MM.1S (cell line): ENCODE measurements around the gene SFXN5.

ENCODE experiments used
- DNase-seq: peaks from one replicate; pipeline ENCODE4 v3.0.0-alpha.2; 2015
- H2AFZ ChIP-seq: fragments of 300-600 bp; sonication (generic); 2 replicates; pipeline ENCODE4 v1.6.0; 2016; ENCODE audit warnings: antibody characterized with exemption, low read length
- H3F3A ChIP-seq: fragments of 300-600 bp; sonication (generic); 2 replicates; pipeline ENCODE4 v1.6.1; 2016; ENCODE audit warnings: mild to moderate bottlenecking, antibody characterized with exemption, low read length, moderate library complexity, mixed read lengths; ENCODE audit not compliant: insufficient read depth
- H3K27ac ChIP-seq: fragments of 300-600 bp; sonication (generic); 2 replicates; pipeline ENCODE4 v1.5.1; 2016; ENCODE audit warnings: mild to moderate bottlenecking, low read length
- H3K27me3 ChIP-seq: fragments of 300-600 bp; sonication (generic); replicated peaks from 2 replicates; pipeline ENCODE4 v1.6.0; 2016; ENCODE audit warnings: low read length; ENCODE audit not compliant: insufficient read depth
- H3K36me3 ChIP-seq: fragments of 300-600 bp; sonication (generic); replicated peaks from 2 replicates; pipeline ENCODE4 v1.6.1; 2016; ENCODE audit warnings: mild to moderate bottlenecking, low read length, mixed read lengths; ENCODE audit not compliant: insufficient read depth
- H3K4me1 ChIP-seq: fragments of 300-600 bp; sonication (generic); 2 replicates; pipeline ENCODE4 v1.6.1; 2016; ENCODE audit warnings: low read length, mixed read lengths
- H3K4me2 ChIP-seq: fragments of 300-600 bp; sonication (generic); 2 replicates; pipeline ENCODE4 v1.6.0; 2016; ENCODE audit warnings: low read depth, low read length
- H3K4me3 ChIP-seq: fragments of 300-600 bp; sonication (generic); 2 replicates; pipeline ENCODE4 v1.5.1; 2016; ENCODE audit warnings: low read length, mixed read lengths
- H3K79me2 ChIP-seq: fragments of 300-600 bp; sonication (generic); 2 replicates; pipeline ENCODE4 v1.6.1; 2016; ENCODE audit warnings: mixed run types, low read length, mixed read lengths
- H3K9ac ChIP-seq: fragments of 300-600 bp; sonication (generic); 2 replicates; pipeline ENCODE4 v1.6.1; 2016; ENCODE audit warnings: low read length, mixed read lengths
- H3K9me2 ChIP-seq: fragments of 300-600 bp; sonication (generic); replicated peaks from 2 replicates; pipeline ENCODE4 v1.6.1; 2016; ENCODE audit warnings: mild to moderate bottlenecking, low read length, mixed read lengths; ENCODE audit not compliant: insufficient read depth
- H3K9me3 ChIP-seq: fragments of 300-600 bp; sonication (generic); replicated peaks from 2 replicates; pipeline ENCODE4 v1.6.1; 2016; ENCODE audit warnings: mild to moderate bottlenecking, low read length, mixed read lengths; ENCODE audit not compliant: insufficient read depth
- H4K20me1 ChIP-seq: fragments of 300-600 bp; sonication (generic); 2 replicates; pipeline ENCODE4 v1.6.1; 2016; ENCODE audit warnings: mild to moderate bottlenecking, low read length, moderate library complexity, mixed read lengths; ENCODE audit not compliant: insufficient read depth
- EZH2 ChIP-seq: fragments of 300-600 bp; sonication (generic); optimal IDR thresholded peaks from 2 replicates; pipeline ENCODE3; 2017; ENCODE audit warnings: low read depth, mild to moderate bottlenecking, antibody characterized with exemption, low read length, mixed read lengths
- EZH2phosphoT487 ChIP-seq: fragments of 300-600 bp; sonication (generic); IDR thresholded peaks from 2 replicates; pipeline ENCODE4 v1.6.1; 2018; ENCODE audit warnings: antibody characterized with exemption, low read length
- TF ChIP-seq, protein P1 (sequence below): fragments of 300-600 bp; sonication (generic); IDR thresholded peaks from 2 replicates; pipeline ENCODE4 v1.5.1; 2016; ENCODE audit warnings: antibody characterized with exemption, low read length, mixed read lengths

SFXN5 gene

GRCh38 chr2:73116182-73116960, 44.9 kb upstream of the SFXN5 start:
- H3K9me2 ChIP-seq, result no peaks in the 10 kb centered on the region

DNA sequence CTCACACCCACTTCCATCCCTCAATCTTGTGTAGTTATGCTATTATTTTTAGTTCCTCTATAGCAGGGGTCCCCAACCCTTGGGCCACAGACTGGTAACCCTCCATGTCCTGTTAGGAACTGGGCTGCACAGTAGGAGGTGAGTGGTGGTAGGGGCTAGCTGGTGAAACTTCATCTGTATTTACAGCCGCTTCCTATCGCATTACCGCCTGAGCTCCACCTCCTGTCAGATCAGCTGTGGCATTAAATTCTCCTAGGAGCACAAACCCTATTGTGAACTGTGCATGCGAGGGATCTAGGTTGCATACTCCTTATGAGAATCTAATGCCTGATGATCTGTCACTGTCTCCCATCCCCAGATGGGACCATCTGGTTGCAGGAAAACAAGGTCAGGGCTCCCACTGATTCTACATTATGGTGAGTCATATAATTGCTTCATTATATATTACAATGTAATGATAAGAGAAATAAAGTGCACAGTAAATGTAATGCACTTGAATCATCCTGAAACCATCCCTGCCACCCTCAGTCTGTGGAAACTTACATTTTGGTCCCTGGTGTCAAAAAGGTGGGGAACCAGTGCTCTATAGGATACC, 42.9 kb upstream of the SFXN5 start:
- no peak for TF ChIP-seq EZH2
- TF ChIP-seq EZH2phosphoT487, result no peak
- TF ChIP-seq, protein P1, sequence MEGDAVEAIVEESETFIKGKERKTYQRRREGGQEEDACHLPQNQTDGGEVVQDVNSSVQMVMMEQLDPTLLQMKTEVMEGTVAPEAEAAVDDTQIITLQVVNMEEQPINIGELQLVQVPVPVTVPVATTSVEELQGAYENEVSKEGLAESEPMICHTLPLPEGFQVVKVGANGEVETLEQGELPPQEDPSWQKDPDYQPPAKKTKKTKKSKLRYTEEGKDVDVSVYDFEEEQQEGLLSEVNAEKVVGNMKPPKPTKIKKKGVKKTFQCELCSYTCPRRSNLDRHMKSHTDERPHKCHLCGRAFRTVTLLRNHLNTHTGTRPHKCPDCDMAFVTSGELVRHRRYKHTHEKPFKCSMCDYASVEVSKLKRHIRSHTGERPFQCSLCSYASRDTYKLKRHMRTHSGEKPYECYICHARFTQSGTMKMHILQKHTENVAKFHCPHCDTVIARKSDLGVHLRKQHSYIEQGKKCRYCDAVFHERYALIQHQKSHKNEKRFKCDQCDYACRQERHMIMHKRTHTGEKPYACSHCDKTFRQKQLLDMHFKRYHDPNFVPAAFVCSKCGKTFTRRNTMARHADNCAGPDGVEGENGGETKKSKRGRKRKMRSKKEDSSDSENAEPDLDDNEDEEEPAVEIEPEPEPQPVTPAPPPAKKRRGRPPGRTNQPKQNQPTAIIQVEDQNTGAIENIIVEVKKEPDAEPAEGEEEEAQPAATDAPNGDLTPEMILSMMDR, result no peak
- Histone ChIP-seq H3K79me2 (peaks cover 28% of the 10 kb centered on the region), H3K27ac (no peak overlapping the region), H3K36me3 (no peaks in the 10 kb centered on the region), H4K20me1 (no peaks in the 10 kb centered on the region), H3K4me2 (no peak overlapping the region), H3K4me1 (0 out of 2 replicates have a peak, but pooled peaks cover 6% of the 10 kb centered on the region), H3K27me3 (no peaks in the 10 kb centered on the region), H3K9ac (no peak overlapping the region), H3K4me3 (no peak overlapping the region), H2AFZ (no peak overlapping the region), H3F3A (peaks cover 19% of the 10 kb centered on the region), H3K9me3 (no peaks in the 10 kb centered on the region), H3K9me2 (no peaks in the 10 kb centered on the region)
- DNase-seq, result no peak

More at GRCh38 chr2:73116182-73116960, 44.9 kb upstream of the SFXN5 start:
- Histone ChIP-seq H3K4me2 (no peak overlapping the region), H3K4me3 (no peak overlapping the region), H3K27ac (no peak overlapping the region), H3K4me1 (0 out of 2 replicates have a peak, but pooled peaks cover 2% of the 10 kb centered on the region), H3F3A (peaks cover 18% of the 10 kb centered on the region), H4K20me1 (no peaks in the 10 kb centered on the region), H3K9ac (no peak overlapping the region), H3K36me3 (no peaks in the 10 kb centered on the region), H3K27me3 (no peaks in the 10 kb centered on the region), H2AFZ (no peak overlapping the region), H3K79me2 (peaks cover 8% of the 10 kb centered on the region), H3K9me3 (no peaks in the 10 kb centered on the region)
- TF ChIP-seq, protein P1, result no peak
- TF ChIP-seq EZH2phosphoT487 (no peak), EZH2 (no peak)
- DNase-seq, result no peak

GRCh38 chr2:73112913-73113854, 41.7 kb upstream of the SFXN5 start, which contains the start of gene RAB11FIP5:
Gene RAB11FIP5 (minus strand): TSS chr2:73112948. CDS start chr2:73112777, 171 bp downstream.
- H2AFZ ChIP-seq, result peak within 1 kb of the TSS; percentile 100
- peak within 1 kb of the TSS; percentile 97 for H3K4me3 ChIP-seq
- H3F3A ChIP-seq, result peaks cover 19% of the 10 kb centered on the region
- H3K79me2 ChIP-seq, result peaks cover 40% of the 10 kb centered on the region
- no peaks in the 10 kb centered on the region for H4K20me1 ChIP-seq
- H3K9ac ChIP-seq, result peak within 1 kb of the TSS; percentile 80
- DNase-seq, result peak; percentile 81
- H3K9me3 ChIP-seq, result no peaks in the 10 kb centered on the region
- no peaks in the 10 kb centered on the region for H3K36me3 ChIP-seq
- peak within 1 kb of the TSS; percentile 98 for H3K4me2 ChIP-seq
- peak within 1 kb of the TSS; percentile 44; the same call in 1 of the 2 replicates for H3K27ac ChIP-seq
- peaks cover 8% of the 10 kb centered on the region; the same call in 1 of the 2 replicates for H3K4me1 ChIP-seq
- no peaks in the 10 kb centered on the region for H3K9me2 ChIP-seq
- H3K27me3 ChIP-seq, result no peaks in the 10 kb centered on the region
- TF ChIP-seq EZH2phosphoT487 (no peak), EZH2 (no peak)
- TF ChIP-seq, protein P1, result 0 out of 2 replicates have a peak, but pooled peaks have one; percentile 3
